Transverse colon (tissue), 4 donors: ENCODE results near the gene PCGF1.

ENCODE experiments used
- CTCF ChIP-seq, 5 experiments: fragments of 200-600 bp in 3 of 5; fragments of 450-650 bp in 2 of 5; sonication (generic) in 3 of 5; IDR thresholded peaks; 1 replicate in 2 of 5; 2 replicates in 3 of 5; pipeline ENCODE4 v1.5.1; 2016 to 2017; ENCODE audit warnings: antibody characterized with exemption in 5 of 5, inconsistent platforms in 3 of 5, mild to moderate bottlenecking in 2 of 5, moderate library complexity in 1 of 5
- EP300 ChIP-seq: sonication (generic); formaldehyde crosslinking; IDR thresholded peaks from one replicate; pipeline ENCODE4 v1.6.1; 2017; ENCODE audit warnings: antibody characterized with exemption, low read depth
- POLR2A ChIP-seq: fragments of 450-650 bp; IDR thresholded peaks from one replicate; pipeline ENCODE4 v1.6.1; 2016; ENCODE audit warnings: antibody characterized with exemption, mild to moderate bottlenecking, moderate library complexity
- POLR2AphosphoS5 ChIP-seq, 3 donors: sonication (generic); formaldehyde crosslinking; IDR thresholded peaks; one replicate each; pipeline ENCODE4 v1.6.1; 2016; ENCODE audit warnings: antibody characterized with exemption in 3 of 3

GRCh38 chr2:74512744-74513604 is 5.5 kb upstream of the PCGF1 start:
- TF ChIP-seq POLR2A (no peak), CTCF (IDR thresholded peaks at IDR 0.05) (no peak), POLR2AphosphoS5 (IDR thresholded peaks at IDR 0.05) (no peak), EP300 (no peak)
